NCI-H2227 (cell line): Measurements from ENCODE around the gene CC2D1A.
A peak's percentile ranks its signal among the peaks of the same experiment; 100 is the strongest.

Experiments used
- DNase-seq: peaks from one replicate; lab custom pipeline; 2025; ENCODE audit not compliant: unreplicated experiment; lab: John Stamatoyannopoulos, UW

The CC2D1A gene

DNA sequence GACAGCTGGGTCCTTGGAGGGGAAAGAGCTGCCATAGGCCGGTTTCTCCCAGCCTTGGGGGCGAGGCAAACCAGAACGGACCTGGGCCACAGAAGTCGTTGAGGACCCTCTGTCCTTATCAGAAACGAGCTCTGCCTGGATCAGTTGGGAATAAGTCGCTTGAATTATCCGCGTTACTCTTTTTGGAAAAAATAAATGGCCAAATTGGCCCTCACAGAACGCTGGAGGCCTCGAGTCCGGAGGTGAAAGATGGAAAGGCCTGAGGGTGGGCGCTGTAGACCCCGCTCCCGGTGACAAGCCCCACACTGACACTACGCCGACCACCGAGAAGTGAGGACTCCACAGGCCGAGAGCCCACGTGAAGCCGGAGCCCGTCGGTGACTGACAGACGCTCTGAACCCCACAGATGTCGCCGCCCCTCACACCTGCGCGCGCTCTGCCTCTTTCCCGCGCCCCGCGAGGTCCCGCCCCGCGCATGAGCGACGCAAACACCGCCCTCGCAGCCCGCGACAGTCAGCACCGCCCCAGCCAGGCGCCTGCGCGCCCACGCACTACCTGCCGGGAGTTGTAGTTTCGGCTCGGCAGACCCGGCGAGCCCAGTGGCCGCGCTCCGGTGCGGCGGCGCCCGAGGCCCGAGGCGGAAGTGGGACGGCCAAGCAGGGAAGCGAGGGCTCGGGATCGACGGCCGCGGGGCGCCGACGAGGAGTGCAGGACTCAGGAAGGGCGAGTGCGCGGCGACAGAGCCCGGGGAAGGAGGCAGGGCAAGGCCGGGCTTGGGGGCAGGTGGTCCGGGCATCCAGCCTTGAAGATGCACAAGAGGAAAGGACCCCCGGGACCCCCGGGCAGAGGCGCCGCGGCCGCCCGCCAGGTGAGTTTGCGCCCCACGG, at the start of gene CC2D1A, which contains the start of gene BRME1:
Gene CC2D1A (plus strand): TSS at position 568 of the 887 bp plus-strand sequence. CDS start 241 bp downstream, at position 809.
Gene BRME1 (minus strand): TSS at position 484 of the 887 bp plus-strand sequence. CDS start 1,225 bp downstream, outside the sequence.
- peak; percentile 93 for DNase-seq

DNA sequence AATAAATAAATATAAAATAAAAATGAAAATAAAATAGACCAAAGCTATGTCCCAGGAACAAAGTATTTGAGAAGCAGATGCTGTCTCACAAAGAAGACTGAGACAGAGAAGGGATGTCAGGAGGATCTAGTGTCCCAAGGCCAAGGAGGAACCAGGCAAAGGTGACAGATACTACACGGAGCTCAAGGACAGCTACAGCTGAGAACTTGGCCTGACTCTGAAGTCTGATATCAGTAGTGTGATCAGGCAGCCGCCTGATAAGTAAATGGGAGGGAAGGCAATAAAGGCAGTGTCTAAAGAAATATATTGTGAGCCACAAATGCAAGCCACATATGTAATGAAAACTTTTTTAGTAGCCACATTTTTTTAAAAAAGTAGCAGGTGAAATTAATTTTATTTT, 49.5 kb upstream of the CC2D1A start:
- no peak for DNase-seq

DNA sequence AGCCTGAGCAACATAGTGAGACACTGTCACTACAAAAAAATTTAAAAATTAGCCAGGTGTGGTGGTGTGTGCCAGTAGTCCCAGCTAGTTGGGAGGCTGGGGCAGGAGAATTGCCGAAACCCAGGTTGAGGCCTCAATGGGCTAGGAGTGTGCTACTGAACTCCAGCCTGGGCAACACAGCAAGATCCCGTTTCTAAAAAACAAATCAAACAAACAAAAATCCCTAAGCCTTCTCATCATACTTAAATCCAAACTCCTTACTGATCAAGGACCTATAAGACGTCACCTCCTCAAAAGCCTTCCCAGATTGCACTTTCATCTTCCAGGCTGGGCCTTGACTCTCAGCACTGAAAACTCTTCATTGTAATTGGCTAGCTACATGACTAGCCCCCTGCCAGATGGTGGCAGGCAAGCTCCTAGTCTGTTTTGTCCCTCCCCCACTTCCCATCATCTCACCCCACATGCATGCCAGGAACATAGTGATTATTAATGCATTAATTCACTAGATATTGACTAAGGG, 46.6 kb upstream of the CC2D1A start:
- no peak for DNase-seq

DNA sequence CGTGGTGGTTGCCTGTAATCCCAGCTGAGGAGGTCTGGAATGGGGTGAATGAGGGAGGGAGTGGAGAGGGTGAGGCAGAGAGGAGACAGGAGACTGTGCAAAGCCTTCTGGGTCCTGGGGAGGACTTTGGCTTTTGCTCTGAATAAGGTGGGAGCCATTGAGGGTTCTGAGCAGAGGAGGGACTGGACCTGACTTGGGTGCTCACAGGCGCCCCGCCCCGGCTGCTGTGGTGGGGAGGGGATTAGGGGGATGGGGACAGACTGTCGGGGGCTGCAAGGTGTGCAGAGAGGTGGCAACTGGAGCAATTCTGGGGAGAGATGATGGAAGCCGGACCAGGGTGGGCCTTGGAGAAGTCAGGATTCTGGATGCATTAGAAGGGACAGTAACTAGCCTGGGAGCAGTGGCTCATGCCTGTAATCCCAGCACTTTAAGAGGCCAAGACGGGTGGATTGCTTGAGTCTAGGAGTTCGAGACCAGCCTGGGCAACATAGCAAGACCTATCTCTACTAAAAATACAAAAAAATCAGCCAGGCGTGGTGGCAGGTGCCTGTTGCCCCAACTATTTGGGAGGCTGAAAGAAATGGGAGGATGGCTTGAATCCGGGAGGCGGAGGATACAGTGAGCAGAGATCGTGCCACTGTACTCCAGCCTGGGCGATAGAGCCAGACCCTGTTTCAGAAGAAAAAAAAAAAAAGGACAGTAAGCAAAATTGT, 45.2 kb upstream of the CC2D1A start:
- no peak for DNase-seq

DNA sequence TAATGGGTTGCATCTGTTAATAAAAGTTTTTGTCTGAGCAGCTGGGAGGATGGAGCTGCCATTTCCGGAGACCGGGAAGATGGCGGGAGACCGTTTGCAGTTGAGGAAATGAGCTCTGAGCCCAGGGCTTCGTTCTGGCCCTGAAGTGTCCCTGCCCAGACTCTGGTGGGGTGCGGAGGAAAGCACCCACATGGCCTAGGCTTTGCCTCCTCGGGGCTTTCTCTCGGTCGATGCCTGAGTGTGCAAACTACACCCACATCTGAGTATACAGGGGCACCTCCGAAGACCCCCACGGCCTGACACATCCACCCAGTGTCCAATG, 44.6 kb upstream of the CC2D1A start:
- DNase-seq = no peak

DNA sequence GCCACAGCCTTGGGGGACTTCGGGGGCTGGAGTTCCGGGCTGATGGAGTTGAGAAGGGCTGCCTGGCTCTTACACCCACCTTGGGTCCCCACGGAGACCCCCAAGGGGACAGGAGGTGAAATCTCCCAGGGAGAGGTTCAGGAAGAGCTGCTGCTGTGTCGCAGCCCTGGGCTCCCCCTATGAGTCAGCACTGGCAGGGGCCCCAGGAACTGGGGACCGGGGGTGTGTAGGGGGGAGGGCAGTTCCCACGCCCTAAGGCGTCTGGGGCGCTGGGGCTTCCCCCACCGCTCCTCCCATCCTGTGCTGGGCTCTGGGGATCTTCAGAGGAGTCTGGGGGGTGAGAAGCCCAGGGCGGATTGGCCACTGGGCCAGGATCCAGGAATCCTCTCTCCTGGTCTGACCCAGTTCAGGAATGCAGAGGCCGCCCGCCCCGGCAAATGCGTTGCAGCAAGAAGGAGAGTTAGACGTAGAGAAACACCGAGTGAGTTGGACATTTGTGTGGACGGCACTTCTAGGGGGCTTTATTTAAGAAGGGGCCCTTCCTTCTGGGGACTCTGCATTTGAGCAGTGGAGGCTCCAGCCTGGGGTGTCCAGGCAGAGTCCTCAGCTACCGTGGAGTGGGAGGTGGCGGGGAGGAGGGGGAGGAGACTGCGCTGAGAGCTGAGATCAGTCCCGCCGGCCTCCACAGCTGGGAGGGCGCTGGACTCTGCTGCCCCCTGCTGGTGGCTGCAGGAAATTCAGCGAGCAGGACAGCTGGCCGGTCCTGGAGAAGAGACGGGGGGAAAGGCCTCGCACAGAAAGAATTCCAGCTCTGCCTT, 44.1 kb upstream of the CC2D1A start:
- peak; percentile 87 for DNase-seq

DNA sequence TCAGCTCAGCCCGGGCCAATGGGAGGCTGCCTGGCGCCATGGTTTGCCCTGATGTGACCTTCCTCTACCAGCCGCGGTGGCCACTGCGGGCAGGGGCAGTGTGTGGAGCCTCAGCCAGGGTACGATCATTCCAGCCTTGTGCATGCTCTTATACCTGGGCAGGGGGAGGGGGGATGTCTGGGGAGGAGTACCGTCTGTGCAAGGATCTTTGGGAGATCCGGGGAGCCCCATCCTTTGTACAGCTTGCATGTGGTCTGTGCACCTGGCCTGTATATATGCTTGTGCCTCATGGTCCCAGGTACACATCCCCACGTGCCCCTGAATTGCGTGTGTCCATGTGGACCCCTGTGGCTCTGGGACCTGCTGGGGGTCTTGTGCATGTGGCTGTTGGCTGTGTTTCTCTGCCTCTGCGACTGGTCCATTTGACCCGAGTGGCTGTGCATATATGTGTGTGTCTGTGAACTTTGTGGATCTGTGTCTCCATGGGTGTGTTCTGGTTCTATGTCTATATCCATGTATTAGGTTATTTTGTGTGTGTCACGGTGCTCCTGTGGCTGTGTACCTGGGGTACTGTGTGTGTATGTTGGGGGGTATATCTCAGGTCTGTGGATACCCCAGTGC, 41.8 kb upstream of the CC2D1A start:
- no peak for DNase-seq

DNA sequence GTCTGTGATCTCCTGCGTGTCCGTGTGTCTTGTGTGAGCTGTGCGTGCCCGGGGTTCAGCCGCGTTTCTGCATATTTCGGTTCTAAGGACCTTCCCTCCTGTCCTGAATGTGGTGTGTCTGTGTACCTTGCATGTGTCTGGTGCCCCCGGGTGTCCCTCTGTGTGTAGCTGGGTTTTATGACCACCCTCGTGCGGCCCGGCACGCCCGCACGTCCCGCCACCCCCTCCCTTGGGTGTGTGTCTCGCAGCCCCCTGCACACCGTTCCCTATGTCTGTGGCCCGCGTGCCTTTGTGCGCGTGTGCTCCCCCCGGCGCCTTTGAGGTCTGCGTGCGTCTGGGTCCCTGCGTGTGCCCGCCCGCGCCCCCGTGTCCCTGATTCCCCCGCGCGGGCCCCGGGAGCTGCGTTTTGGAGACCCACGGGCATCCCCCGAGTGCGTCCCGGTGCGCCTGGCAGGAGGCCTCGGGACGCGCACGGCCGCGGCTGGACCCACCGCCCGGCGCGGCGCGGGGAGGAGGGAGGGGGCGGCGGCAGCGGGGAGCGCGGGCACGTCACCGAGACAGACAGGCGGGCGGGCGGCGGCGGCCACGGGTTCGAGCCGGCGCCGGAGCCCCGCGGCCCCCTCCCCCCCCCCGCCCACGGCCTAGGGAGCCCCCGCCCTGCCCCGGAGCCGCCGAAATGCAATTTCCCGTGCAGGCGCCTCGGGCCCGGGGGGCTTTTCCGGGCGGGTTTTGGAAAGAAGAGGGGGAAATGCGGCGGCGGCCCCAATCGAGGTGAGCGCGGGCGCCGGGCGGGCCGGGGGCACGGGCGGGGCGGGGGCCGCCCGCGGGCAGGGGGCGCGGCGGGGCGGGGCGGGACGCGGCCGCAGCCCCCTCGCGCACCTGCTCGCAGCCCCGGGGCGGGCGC, 41.1 kb upstream of the CC2D1A start:
- peak; percentile 39 for DNase-seq

DNA sequence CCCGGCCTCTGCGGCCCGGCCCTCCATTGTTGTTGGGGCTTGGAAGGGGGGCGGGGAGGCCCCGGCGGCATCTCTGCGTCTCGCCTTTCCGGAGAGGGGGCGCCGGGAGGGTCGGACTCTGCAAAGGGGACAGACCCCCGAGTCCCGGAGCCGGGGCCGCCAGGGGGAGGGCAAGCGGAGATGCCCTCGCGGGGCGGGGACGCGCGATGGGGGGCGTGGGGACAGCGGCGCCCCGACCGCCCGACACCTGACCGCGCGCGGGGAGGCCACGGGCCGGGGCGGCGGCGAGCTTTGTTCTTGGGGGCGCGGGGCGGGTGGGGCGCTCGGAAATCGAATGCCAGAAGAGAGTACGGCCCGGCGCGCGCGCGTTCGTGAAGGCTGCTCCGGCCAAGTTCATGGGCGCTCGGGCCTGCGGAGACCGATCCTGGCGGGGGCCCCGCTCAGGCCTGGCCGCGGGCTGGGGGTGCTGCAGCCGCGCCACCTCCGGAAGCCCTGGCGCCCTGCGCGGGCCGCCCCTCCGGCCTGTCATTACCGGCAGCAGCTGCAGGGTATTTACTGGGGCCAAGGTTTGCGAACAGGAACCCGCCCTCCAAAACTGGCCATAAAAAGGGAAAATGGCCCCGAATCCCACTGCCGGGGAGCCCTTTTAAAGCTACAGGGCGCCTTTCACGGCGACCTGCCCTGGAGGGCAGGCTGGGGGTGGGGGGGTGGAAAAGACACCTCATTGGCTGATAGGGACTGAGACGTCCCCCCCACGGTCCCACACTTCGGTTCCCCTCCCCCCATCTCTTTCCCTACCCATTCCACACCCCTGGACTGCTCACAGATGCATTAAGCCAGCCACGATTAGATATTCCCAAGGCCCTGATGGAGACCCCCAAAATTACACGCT, 40.2 kb upstream of the CC2D1A start:
- peak; percentile 33 for DNase-seq

DNA sequence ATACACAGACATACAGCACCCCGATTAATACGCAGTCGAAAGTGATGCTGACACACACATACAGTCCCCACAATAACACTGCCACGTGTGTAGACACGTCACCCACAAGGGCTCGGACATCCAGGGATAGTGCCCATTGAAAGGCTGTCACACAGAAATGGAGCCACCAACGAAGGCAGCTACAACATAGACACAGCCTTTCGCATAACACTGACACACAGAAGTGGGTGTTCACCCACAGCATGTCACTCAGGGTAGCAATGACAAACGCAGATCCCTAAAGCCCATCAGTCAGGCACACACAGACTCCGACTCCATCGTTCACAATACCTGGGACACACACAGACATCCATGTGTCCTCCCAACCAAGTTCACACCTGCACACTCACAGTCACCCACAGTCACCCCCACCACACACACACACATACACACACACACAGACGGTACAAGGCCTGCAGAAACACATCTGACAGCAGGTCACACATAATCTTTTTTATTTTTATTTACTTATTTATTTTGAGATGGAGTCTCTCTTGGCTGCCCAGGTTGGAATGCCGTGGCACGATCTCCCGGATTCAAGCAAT, 39.4 kb upstream of the CC2D1A start:
- no peak for DNase-seq

DNA sequence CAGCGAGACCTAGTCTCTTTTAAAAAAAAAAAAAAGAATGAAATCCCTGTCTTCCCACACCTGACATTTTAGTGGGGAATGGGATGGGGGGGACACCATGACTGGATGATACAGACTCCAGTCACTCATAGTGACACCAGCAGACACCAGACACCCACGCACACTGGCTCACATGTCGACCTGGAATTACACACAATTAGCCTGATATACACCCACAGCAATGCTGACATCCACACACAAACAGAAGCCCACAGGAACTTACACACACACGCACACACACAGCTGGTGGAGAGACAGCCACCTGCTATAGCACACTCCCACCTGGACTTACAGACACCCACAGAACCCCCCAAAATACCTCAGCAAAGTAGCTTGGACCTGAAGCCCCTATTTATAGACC, 37.3 kb upstream of the CC2D1A start:
- DNase-seq = no peak

DNA sequence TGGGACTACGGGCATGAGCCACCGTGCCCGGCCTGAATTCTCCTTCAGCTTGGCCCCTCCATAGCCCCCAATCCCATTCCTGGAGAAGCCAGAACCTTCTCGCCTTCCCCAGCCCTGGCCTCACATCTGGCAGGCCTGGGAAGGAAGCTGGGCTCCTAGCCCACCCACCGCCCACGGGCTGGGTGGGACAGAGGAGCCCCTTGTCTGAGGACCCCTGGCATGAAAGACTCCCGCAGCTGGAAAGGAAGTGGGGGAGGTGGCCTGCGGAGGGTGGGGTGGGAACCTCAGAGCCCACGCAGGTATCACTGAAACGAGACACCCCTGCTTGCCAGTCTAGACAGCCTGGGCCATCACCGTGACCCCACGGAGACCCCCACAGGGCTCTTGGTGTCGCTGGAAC, 36.7 kb upstream of the CC2D1A start:
- no peak for DNase-seq

DNA sequence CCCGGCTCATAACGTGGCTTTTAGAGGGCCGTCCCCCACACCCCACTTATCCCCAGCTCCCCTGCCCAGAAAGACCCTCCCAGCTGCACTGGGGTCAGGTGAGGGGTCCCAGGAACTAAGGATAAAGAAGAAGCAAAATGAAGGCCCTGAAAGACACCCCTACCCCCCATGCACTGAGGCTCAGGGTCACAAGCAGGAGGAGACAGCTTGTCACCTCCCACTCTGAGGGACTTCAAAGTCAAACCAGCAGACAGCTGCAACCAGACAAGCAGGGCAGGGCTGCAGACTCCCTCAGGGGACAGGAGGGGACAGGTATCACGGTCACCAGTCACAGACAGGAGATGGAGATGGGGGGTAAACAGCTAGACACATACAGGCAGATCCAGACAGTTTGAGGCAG, 35.1 kb upstream of the CC2D1A start:
- no peak for DNase-seq

DNA sequence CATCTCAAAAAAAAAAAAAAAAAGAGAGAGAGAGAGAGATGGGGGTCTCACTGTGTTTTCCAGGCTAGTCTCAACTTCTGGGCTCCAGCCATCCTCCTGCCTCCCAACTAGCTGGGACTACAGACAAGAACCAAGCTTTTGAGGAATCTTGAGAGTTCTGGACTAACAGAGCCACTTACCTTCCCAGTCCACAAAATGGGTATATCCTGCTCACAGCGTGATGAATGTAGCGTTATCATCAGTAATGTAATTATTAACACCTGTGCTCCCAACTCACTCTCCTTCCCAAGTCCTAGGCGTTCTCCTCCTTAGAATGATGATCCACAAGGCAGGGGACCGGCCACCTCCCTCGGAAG, 33.7 kb upstream of the CC2D1A start:
- no peak for DNase-seq

DNA sequence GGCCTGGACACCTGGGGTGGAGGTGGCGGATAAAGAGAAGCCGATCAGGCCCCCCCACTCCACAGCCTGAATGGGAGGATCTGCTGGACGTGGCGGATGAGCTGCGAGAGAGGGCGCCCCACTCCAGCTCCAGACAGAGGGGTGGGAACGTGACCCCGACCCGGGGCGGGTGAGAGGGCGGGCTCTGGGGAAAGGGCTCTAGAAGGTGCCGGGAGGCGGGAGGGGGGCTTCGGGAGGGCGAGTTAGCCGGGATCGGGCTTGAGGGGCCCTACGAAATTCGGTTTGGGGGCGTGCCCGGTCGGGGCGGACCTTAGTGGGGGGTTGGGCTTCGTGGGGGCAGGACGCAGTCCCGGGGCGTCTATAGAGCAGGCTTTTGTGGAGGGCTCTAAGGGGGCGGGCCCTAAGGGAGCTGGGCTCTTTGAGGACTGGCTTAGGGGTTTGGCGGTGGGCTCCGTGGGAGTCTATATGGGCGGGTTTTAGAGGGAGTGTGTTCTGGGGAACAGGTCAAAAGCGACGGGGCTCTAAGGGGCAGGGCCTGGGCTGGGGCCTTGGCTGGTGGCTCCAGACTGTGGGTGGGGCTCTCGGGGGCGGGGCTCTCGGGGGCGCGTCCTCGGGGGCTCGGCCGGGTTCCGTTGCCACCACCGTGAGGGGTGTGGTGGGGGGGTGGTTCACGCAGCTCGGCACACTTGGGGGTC, 33.2 kb upstream of the CC2D1A start:
- no peak for DNase-seq

DNA sequence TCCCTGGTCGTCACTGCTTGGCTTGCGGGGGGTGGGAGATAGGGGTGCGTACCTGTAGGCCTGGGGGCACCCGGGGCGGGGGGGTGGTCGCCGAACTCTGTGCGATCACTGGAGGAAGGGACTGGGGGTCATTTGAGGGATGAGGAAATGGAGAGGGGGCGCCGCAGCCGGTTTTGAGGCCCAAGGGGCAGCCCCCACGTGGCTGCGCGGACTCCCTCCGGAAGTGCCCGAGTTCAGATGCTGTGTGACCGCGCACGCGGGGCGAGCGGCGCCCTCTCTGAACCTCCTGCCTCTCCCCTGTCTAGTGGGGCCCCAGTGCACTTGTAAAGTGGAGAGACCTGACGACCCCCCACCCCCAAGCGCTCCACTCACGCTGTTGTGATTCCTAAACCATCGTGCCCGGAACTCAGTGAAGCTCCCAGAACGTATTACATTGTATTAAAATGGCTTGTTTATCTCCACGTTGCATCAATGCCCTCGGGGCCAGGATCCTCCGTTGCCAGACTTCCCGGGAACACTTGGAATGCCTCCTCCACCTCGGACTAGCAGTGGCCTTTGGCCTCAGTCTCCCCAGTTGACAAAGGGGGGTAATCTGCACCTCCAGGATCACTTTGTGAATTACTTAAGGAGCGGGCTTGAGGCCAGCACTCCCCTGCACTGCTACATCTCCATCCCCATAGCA, 32.0 kb upstream of the CC2D1A start:
- DNase-seq = no peak

DNA sequence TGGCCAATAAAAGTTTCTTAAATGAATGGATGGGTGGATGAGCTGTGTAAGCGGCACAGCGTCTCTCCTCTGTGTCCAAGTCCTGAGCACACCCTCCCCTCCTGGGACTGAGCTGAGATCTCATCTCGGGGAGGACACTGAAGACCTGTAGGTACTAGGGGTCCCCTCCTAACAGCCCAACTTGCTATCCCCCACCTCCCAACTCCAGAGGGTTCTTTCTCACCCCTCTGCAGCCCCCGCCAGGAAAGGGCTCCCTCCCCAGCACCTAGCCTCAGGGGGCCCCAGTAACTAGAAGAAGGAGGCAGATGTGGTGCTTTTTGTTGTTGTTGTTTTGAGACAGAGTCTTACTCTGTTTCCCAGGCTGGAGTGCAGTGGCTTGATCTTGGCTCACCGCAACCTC, 30.2 kb upstream of the CC2D1A start:
- no peak for DNase-seq
